H1 (cell line): ENCODE results near the gene EGR1. TPM values are rescaled to one million over a fixed set of nuclear protein-coding genes. Genes with fewer than 3 reads are reported as not detected.

ENCODE experiments used
- polyA plus RNA-seq, 7 experiments: library from polyadenylated mRNA; depleted of rRNA in 3 of 7; stranded (reverse) in 5 of 7; unstranded in 2 of 7; fragments of >200 nt in 5 of 7; fragments of 200-250 nt in 2 of 7; gene quantifications; 1 replicate in 5 of 7; 2 replicates in 1 of 7; 4 replicates in 1 of 7; pipeline versions ENCODE4 v1.2.1 to v1.2.3, GENCODE V29; 2011 to 2013; ENCODE audit warnings: missing spikeins in 2 of 7, mixed read lengths in 2 of 7
- total RNA-seq: library from RNA; stranded (reverse); fragmentation: NEBNext Ultra II Directional; extraction: Animal tissue kit (Norgen Biotek cat#: 25700); gene quantifications from 2 replicates; pipeline ENCODE4 v1.2.1, GENCODE V29; 2021
- TF ChIP-seq, protein P1 (sequence below): IDR thresholded peaks from 2 replicates; pipeline ENCODE4 v1.6.1; 2012; ENCODE audit warnings: inconsistent platforms

The EGR1 gene
- total and polyA plus RNA-seq, 2 of the 8 experiments (the other 6 are each of a cell fraction or from before 2014, with no cell fraction given): 16.2 to 35.5 TPM

DNA sequence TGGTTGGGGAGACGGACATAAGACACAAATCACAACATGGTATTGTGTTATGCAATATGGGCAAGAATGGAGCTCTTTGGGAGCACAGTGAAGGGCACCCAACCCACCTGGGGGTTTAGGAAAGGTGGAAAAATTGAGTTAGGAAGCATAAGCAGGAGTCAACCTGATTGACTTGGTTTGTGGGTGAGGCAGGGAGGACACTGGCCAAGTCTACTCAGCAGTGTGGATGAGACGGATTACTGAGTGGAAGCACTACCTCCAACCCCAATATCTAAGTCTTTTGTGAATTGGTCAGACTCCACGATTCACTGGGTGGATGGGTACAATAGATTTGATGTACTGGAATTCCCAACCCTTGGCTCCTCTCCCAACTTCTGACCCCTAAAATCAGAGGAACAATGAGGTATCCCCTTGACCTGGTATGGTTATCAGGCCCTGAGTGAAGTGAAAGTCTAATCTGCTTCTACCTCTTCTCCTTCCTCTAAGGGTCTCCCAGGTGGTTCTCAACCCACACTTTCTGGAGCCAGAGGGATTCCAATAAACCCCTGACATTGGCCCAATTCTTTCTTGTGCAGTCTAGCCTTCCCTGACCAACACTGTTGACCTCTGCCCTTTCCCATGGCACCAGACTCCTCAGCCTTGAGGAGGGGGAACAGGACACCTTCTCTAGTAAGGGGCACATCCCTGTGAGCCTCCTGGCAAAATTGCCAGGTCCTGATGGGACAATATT lies 5.2 kb downstream of the EGR1 start (continued):
- TF ChIP-seq, protein P1, sequence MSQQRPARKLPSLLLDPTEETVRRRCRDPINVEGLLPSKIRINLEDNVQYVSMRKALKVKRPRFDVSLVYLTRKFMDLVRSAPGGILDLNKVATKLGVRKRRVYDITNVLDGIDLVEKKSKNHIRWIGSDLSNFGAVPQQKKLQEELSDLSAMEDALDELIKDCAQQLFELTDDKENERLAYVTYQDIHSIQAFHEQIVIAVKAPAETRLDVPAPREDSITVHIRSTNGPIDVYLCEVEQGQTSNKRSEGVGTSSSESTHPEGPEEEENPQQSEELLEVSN: 0 out of 2 replicates have a peak, but pooled peaks have one; percentile 0
